Stimulated activated CD4-positive, alpha-beta T cell treated with anti-CD3 and anti-CD28 coated beads, Interleukin-12 subunit alpha, Interleukin-12 subunit beta, amount 100 ng/mL, for 48 hours (primary cell): ENCODE data around the gene SLC1A4.
"Not testable (repeated sequence)": the region's sequence is repeated elsewhere in the genome, so short reads cannot be mapped to it uniquely, and the experiment has no call there.

Experiments used
- DNase-seq, 3 donors: peaks; one replicate each; pipeline ENCODE4 v3.0.0-alpha.2; 2020; ENCODE audit warnings: low read depth in 2 of 3, low spot score in 1 of 3

The SLC1A4 gene

GRCh38 chr2:64990876-64991275 lies 1.7 kb downstream of the SLC1A4 start:
- no peak for DNase-seq

- no peak for DNase-seq
Observed at GRCh38 chr2:64992218-64992617, 3.0 kb downstream of the SLC1A4 start.

GRCh38 chr2:64992990-64993389 lies 3.8 kb downstream of the SLC1A4 start:
- no peak for DNase-seq

GRCh38 chr2:64995041-64995440 lies 5.8 kb downstream of the SLC1A4 start:
- no peak for DNase-seq

- no peak for DNase-seq
Observed at GRCh38 chr2:64996871-64997307, 7.7 kb downstream of the SLC1A4 start.

GRCh38 chr2:64998658-64999061 lies 9.5 kb downstream of the SLC1A4 start:
- no peak for DNase-seq

- DNase-seq = no peak
Observed at GRCh38 chr2:64999754-65000153, 10.6 kb downstream of the SLC1A4 start.

GRCh38 chr2:65000644-65001043 lies 11.4 kb downstream of the SLC1A4 start:
- DNase-seq = no peak

GRCh38 chr2:65003037-65003436 lies 13.8 kb downstream of the SLC1A4 start:
- no peak for DNase-seq

- not testable (repeated sequence) for DNase-seq
Observed at GRCh38 chr2:65004232-65004631, 15.0 kb downstream of the SLC1A4 start.

- DNase-seq = no peak
Observed at GRCh38 chr2:65013776-65014175, 24.6 kb downstream of the SLC1A4 start.

GRCh38 chr2:65015731-65016130 lies 26.5 kb downstream of the SLC1A4 start:
- DNase-seq = no peak

GRCh38 chr2:65016789-65017188 lies 27.6 kb downstream of the SLC1A4 start:
- DNase-seq = no peak

- DNase-seq = no peak
Observed at GRCh38 chr2:65017335-65017734, 28.1 kb downstream of the SLC1A4 start.

- DNase-seq = no peak
Observed at GRCh38 chr2:65018141-65018582, 29.0 kb downstream of the SLC1A4 start.

GRCh38 chr2:65019010-65019409 lies 29.8 kb downstream of the SLC1A4 start:
- no peak for DNase-seq

- no peak for DNase-seq
Observed at GRCh38 chr2:65019675-65020195, 30.5 kb downstream of the SLC1A4 start.

- not testable (repeated sequence) for DNase-seq
Observed at GRCh38 chr2:65020251-65020650, 31.1 kb downstream of the SLC1A4 start.

GRCh38 chr2:65020943-65021528 lies 31.8 kb downstream of the SLC1A4 start:
- DNase-seq = no peak

- no peak for DNase-seq
Observed at GRCh38 chr2:65021709-65022108, 32.5 kb downstream of the SLC1A4 start.

- DNase-seq = no peak
Observed at GRCh38 chr2:65022189-65022588, 33.0 kb downstream of the SLC1A4 start.

- no peak for DNase-seq
Observed at GRCh38 chr2:65023742-65024141, 34.5 kb downstream of the SLC1A4 start.

- DNase-seq = no peak
Observed at GRCh38 chr2:65024149-65024829, 35.1 kb downstream of the SLC1A4 start.
